ENCODE measurements around the gene PLPP6. TPM values are rescaled to one million over a fixed set of nuclear protein-coding genes. Genes with fewer than 3 reads are reported as not detected.

Gene PLPP6
- total and polyA plus RNA-seq, 2 of the 13 experiments (the other 11 are each of a cell fraction or from before 2014, with no cell fraction given): 12.1 to 15.5 TPM

DNA sequence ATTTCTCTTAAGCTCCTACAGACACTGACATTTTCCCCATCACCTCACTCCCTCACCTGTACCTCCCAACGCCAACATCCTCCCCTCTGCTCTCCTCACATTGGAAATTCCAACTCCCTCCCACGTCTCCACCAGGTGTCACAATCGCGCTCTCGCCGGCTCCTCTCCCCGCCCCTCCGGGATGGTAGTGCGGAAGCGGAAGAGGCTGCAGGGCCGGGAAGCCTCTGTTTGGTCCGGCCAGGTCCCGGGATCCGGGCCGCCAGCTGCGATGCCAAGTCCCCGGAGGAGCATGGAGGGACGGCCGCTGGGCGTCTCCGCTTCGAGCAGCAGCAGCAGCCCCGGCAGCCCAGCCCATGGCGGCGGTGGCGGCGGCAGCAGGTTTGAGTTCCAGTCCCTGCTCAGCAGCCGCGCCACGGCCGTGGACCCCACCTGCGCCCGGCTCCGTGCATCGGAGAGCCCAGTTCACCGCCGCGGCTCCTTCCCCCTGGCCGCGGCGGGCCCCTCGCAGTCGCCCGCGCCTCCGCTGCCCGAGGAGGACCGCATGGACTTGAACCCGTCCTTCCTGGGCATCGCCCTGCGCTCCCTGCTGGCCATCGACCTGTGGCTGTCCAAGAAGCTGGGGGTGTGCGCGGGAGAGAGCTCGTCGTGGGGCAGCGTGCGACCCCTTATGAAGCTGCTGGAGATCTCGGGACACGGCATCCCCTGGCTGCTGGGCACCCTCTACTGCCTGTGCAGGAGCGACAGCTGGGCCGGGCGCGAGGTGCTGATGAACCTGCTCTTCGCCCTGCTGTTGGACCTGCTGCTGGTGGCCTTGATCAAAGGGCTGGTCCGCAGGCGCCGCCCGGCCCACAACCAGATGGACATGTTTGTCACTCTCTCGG lies at the start of gene PLPP6 (continued):
- TF ChIP-seq, protein P1, sequence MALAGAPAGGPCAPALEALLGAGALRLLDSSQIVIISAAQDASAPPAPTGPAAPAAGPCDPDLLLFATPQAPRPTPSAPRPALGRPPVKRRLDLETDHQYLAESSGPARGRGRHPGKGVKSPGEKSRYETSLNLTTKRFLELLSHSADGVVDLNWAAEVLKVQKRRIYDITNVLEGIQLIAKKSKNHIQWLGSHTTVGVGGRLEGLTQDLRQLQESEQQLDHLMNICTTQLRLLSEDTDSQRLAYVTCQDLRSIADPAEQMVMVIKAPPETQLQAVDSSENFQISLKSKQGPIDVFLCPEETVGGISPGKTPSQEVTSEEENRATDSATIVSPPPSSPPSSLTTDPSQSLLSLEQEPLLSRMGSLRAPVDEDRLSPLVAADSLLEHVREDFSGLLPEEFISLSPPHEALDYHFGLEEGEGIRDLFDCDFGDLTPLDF (CRISPR knock-in tag; IDR thresholded peaks at IDR 0.05): peak; percentile 74
- TF ChIP-seq MIER3 (CRISPR knock-in tag; IDR thresholded peaks at IDR 0.05; ENCODE audit: borderline replicate concordance) (peak; percentile 50; the same call in 1 of the 2 replicates), STAG1 (CRISPR knock-in tag; IDR thresholded peaks at IDR 0.05) (peak; percentile 61), THYN1 (CRISPR knock-in tag; IDR thresholded peaks at IDR 0.05; ENCODE audit: borderline replicate concordance, low read depth) (0 out of 2 replicates have a peak, but pooled peaks have one; percentile 57), RXRA (CRISPR knock-in tag; IDR thresholded peaks at IDR 0.05) (peak; percentile 39; the same call in 1 of the 2 replicates), ZBTB14 (CRISPR knock-in tag; IDR thresholded peaks at IDR 0.05) (peak; percentile 44; the same call in 1 of the 2 replicates), ZFP36L1 (CRISPR knock-in tag; IDR thresholded peaks at IDR 0.05) (peak; percentile 65; the same call in 1 of the 2 replicates), AHR (CRISPR knock-in tag; IDR thresholded peaks at IDR 0.05) (no peak; the same call in none of the 2 replicates), ETV6 (CRISPR knock-in tag; conservative IDR thresholded peaks at IDR 0.05) (peak; percentile 20; the same call in 1 of the 2 replicates), ZEB1 (IDR thresholded peaks at IDR 0.05; ENCODE audit: insufficient replicate concordance, low read depth) (peak; percentile 90), NFRKB (IDR thresholded peaks at IDR 0.05) (no peak), ZNF224 (CRISPR knock-in tag; IDR thresholded peaks at IDR 0.05) (no peak), ZNF501 (CRISPR knock-in tag; IDR thresholded peaks at IDR 0.05) (peak; percentile 76), CHCHD3 (CRISPR knock-in tag; IDR thresholded peaks at IDR 0.05) (no peak), PATZ1 (CRISPR knock-in tag; IDR thresholded peaks at IDR 0.05) (peak; percentile 52; the same call in 1 of the 2 replicates), MTA1 (CRISPR knock-in tag; IDR thresholded peaks at IDR 0.05; ENCODE audit: borderline replicate concordance) (peak; percentile 71; the same call in 1 of the 2 replicates), PAXIP1 (CRISPR knock-in tag; conservative IDR thresholded peaks at IDR 0.05) (peak; percentile 28; the same call in 1 of the 2 replicates)
- TF ChIP-seq, protein P2, sequence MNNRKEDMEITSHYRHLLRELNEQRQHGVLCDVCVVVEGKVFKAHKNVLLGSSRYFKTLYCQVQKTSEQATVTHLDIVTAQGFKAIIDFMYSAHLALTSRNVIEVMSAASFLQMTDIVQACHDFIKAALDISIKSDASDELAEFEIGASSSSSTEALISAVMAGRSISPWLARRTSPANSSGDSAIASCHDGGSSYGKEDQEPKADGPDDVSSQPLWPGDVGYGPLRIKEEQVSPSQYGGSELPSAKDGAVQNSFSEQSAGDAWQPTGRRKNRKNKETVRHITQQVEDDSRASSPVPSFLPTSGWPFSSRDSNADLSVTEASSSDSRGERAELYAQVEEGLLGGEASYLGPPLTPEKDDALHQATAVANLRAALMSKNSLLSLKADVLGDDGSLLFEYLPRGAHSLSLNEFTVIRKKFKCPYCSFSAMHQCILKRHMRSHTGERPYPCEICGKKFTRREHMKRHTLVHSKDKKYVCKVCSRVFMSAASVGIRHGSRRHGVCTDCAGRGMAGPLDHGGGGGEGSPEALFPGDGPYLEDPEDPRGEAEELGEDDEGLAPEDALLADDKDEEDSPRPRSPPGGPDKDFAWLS (CRISPR knock-in tag; IDR thresholded peaks at IDR 0.05; ENCODE audit: borderline replicate concordance): no peak

Data from HepG2 (cell line).